ENCODE measurements around the gene CCDC33.
"Not testable (repeated sequence)": the region's sequence is repeated elsewhere in the genome, so short reads cannot be mapped to it uniquely, and the experiment has no call there.

CCDC33 gene

GRCh38 chr15:74336061-74337005 is 100.2 kb downstream of the CCDC33 start:
- DNase-seq (ENCODE audit: low read depth), result no peak

- no peak for DNase-seq (ENCODE audit: low read depth)
Observed at GRCh38 chr15:74337146-74337545, 101.0 kb downstream of the CCDC33 start.

GRCh38 chr15:74337607-74338211 is 101.6 kb downstream of the CCDC33 start:
- DNase-seq (ENCODE audit: low read depth), result no peak

GRCh38 chr15:74338676-74339075 is 102.5 kb downstream of the CCDC33 start:
- DNase-seq (ENCODE audit: low read depth), result no peak

GRCh38 chr15:74339371-74339770 is 103.2 kb downstream of the CCDC33 start:
- DNase-seq (ENCODE audit: low read depth), result no peak

- DNase-seq (ENCODE audit: low read depth), result no peak
Observed at GRCh38 chr15:74340150-74340549, 104.0 kb downstream of the CCDC33 start.

- DNase-seq (ENCODE audit: low read depth), result no peak
Observed at GRCh38 chr15:74343127-74343796, 107.1 kb downstream of the CCDC33 start.

- DNase-seq (ENCODE audit: low read depth), result no peak
Observed at GRCh38 chr15:74343797-74344127, 107.6 kb downstream of the CCDC33 start.

- no peak for DNase-seq (ENCODE audit: low read depth)
Observed at GRCh38 chr15:74345051-74345450, 108.9 kb downstream of the CCDC33 start.

- no peak for DNase-seq (ENCODE audit: low read depth)
Observed at GRCh38 chr15:74347757-74348250, 111.7 kb downstream of the CCDC33 start.

GRCh38 chr15:74349241-74349778 is 113.2 kb downstream of the CCDC33 start:
- no peak for DNase-seq (ENCODE audit: low read depth)

- DNase-seq (ENCODE audit: low read depth), result no peak
Observed at GRCh38 chr15:74350295-74351275, 114.5 kb downstream of the CCDC33 start.

- no peak for DNase-seq (ENCODE audit: low read depth)
Observed at GRCh38 chr15:74351670-74352069, 115.5 kb downstream of the CCDC33 start.

- no peak for DNase-seq (ENCODE audit: low read depth)
Observed at GRCh38 chr15:74352393-74352910, 116.3 kb downstream of the CCDC33 start.

GRCh38 chr15:74353992-74354391 is 117.9 kb downstream of the CCDC33 start:
- not testable (repeated sequence) for DNase-seq (ENCODE audit: low read depth)

GRCh38 chr15:74356050-74356449 is 119.9 kb downstream of the CCDC33 start:
- not testable (repeated sequence) for DNase-seq (ENCODE audit: low read depth)

- DNase-seq (ENCODE audit: low read depth), result not testable (repeated sequence)
Observed at GRCh38 chr15:74357514-74357913, 121.4 kb downstream of the CCDC33 start.

- DNase-seq (ENCODE audit: low read depth), result not testable (repeated sequence)
Observed at GRCh38 chr15:74359376-74359775, 123.2 kb downstream of the CCDC33 start.

GRCh38 chr15:74360855-74361254 is 124.7 kb downstream of the CCDC33 start:
- not testable (repeated sequence) for DNase-seq (ENCODE audit: low read depth)

GRCh38 chr15:74362482-74362881 is 126.4 kb downstream of the CCDC33 start:
- DNase-seq (ENCODE audit: low read depth), result no peak

Data from CMK (cell line).